Panc1 (cell line): ENCODE results near the gene ELOB. TPM values are rescaled to one million over a fixed set of nuclear protein-coding genes. Genes with fewer than 3 reads are reported as not detected.

Source experiments
- ATAC-seq: fragments of 200-7000 bp; cut with Tn5 transposase; 2 replicates; pipeline ENCODE4 v1.9.1; 2020; ENCODE audit warnings: mild to moderate bottlenecking, moderate library complexity
- BruUV-seq: library from RNA; stranded (reverse); fragments of 400-500 nt; replicated peaks from 2 replicates; lab custom pipeline; 2021; lab: Mats Ljungman, UMichigan
- CTCF ChIA-PET: fragments of 300-600 bp; sonication (Branson Sonifier 250); formaldehyde crosslinking; loops from one replicate; lab custom pipeline; 2022; ENCODE audit warnings: antibody characterized with exemption; lab: Charles Lee
- POLR2A ChIA-PET: fragments of 300-600 bp; sonication (Branson Sonifier 250); formaldehyde crosslinking; loops from one replicate; lab custom pipeline; 2022; ENCODE audit warnings: antibody characterized with exemption; lab: Charles Lee
- DNase-seq: peaks from one replicate; pipeline ENCODE4 v3.0.0-alpha.2; 2010; ENCODE audit warnings: low read depth, low spot score
- H3K27ac ChIP-seq: 2 replicates; pipeline ENCODE4 v1.5.1; 2011; ENCODE audit warnings: mild to moderate bottlenecking, low read length, inconsistent platforms
- H3K27me3 ChIP-seq: fragments of 200-500 bp; sonication (Bioruptor generic); 2 replicates; pipeline ENCODE4 v1.6.0; 2014; ENCODE audit warnings: low read length, inconsistent platforms; ENCODE audit not compliant: control insufficient read depth, insufficient read depth
- H3K36me3 ChIP-seq: fragments of 200-500 bp; sonication (Bioruptor generic); 2 replicates; pipeline ENCODE4 v1.5.1; 2014; ENCODE audit warnings: inconsistent platforms, mild to moderate bottlenecking, low read length, moderate library complexity; ENCODE audit not compliant: control insufficient read depth, insufficient read depth
- H3K4me1 ChIP-seq: 2 replicates; pipeline ENCODE4 v1.5.1; 2011; ENCODE audit warnings: inconsistent platforms, mild to moderate bottlenecking, low read length, moderate library complexity; ENCODE audit not compliant: control insufficient read depth, insufficient read depth
- H3K4me3 ChIP-seq, 2 experiments: 2 replicates each; pipeline ENCODE4 v1.5.1; 2011 to 2012; ENCODE audit warnings: low read depth in 2 of 2, low read length in 2 of 2, mild to moderate bottlenecking in 2 of 2, inconsistent platforms in 1 of 2, moderate library complexity in 1 of 2
- H3K9me3 ChIP-seq: fragments of 200-500 bp; sonication (Bioruptor generic); 2 replicates; pipeline ENCODE4 v1.5.1; 2014; ENCODE audit warnings: low read depth, mild to moderate bottlenecking, inconsistent platforms, low read length, moderate library complexity; ENCODE audit not compliant: control insufficient read depth, insufficient read depth
- POLR2AphosphoS5 ChIP-seq: IDR thresholded peaks from 2 replicates; pipeline ENCODE4 v1.6.1; 2012; ENCODE audit warnings: mild to moderate bottlenecking, low read depth, low read length, moderate library complexity
- SIN3A ChIP-seq: IDR thresholded peaks from 2 replicates; pipeline ENCODE4 v1.6.1; 2012; ENCODE audit warnings: low read depth, mild to moderate bottlenecking, low read length, moderate library complexity, borderline replicate concordance; ENCODE audit not compliant: insufficient read depth
- TCF7L2 ChIP-seq: IDR thresholded peaks from 2 replicates; pipeline ENCODE4 v1.6.1; 2011; ENCODE audit warnings: mild to moderate bottlenecking, low read depth, low read length, inconsistent platforms
- in situ Hi-C: cut with HindIII; loops from 2 replicates; pipeline ENCODE4 v1.10.0; 2016; ENCODE audit warnings: low sequenced_read_pairs, low pct_unique_long_range_greater_than_20kb
- intact Hi-C: fragments of 100-400 bp; cut with micrococcal nuclease; formaldehyde crosslinking; loops from one replicate; pipeline ENCODE4 v1.10.0; 2022; ENCODE audit not compliant: unreplicated experiment
- total RNA-seq: library from RNA; stranded (reverse); gene quantifications from one replicate; pipeline ENCODE4 v1.2.1, GENCODE V29; 2021; ENCODE audit not compliant: unreplicated experiment
- TF ChIP-seq, protein P1 (sequence below), 2 experiments: IDR thresholded peaks; 2 replicates each; pipeline ENCODE4 v1.6.1; 2011 to 2012; ENCODE audit warnings: low read depth in 2 of 2, control low read depth in 1 of 2, low read length in 1 of 2, mild to moderate bottlenecking in 1 of 2, moderate library complexity in 1 of 2; ENCODE audit not compliant: insufficient read depth in 1 of 2
- TF ChIP-seq, protein P2 (sequence below): fragments of 450-650 bp; IDR thresholded peaks from 2 replicates; pipeline ENCODE4 v1.5.1; 2017; ENCODE audit warnings: mild to moderate bottlenecking

Gene ELOB
- total RNA-seq, 1 experiment from 2014 or later: 642 TPM

DNA sequence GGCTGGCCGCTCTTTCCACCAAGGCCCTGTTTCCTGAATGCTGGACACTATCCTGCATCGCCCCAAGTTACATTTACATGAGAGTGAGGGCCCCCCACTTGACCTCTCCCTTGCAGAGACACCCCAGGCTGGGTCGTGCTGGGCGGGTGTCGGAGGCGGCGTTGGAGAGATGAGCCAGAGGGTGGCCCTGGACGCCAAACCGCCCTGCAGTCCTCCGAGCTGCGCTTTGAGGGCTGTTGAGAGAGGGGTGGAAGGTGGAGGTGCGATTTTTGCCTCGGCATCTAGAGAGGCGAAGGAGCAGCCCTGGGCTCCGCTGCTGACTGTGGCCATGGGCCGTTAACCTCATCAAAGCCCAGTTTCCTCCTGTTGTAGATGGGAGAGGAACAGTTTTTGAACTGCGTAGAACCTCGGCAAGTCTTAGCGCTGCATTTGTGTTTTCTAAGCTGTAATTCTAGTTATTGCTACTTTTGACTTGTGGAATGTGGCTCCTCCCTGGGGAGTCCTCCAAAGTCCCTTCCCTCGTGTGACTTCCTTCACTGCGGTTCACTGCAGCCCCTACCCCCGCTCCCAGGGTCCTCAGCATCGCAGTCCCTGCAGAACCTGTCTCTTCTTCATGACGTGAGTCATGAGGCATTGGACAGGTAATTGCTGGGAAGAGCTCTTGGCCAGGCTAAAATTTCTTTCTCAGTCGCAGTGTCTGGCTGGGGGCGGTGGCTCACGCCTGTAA is 986 bp upstream of the ELOB start:
- in situ Hi-C loops: no loop called here
- no peaks in the 10 kb centered on the region for H3K27me3 ChIP-seq
- H3K4me1 ChIP-seq: peaks cover 33% of the 10 kb centered on the region
- ChIA-PET POLR2A (interaction anchor here (0.6 kb wide), 1 partner anchor 90 kb away, joined by 4 read pairs; no protein-coding TSS in a partner anchor), CTCF (no interaction called here)
- DNase-seq (no peak), ATAC-seq (no peak)
- H3K9me3 ChIP-seq: no peaks in the 10 kb centered on the region
- peak overlapping the region; percentile 99 for H3K27ac ChIP-seq
- peaks cover 7% of the 10 kb centered on the region for H3K36me3 ChIP-seq
- BruUV-seq: no TSS peak
- TF ChIP-seq, protein P1, sequence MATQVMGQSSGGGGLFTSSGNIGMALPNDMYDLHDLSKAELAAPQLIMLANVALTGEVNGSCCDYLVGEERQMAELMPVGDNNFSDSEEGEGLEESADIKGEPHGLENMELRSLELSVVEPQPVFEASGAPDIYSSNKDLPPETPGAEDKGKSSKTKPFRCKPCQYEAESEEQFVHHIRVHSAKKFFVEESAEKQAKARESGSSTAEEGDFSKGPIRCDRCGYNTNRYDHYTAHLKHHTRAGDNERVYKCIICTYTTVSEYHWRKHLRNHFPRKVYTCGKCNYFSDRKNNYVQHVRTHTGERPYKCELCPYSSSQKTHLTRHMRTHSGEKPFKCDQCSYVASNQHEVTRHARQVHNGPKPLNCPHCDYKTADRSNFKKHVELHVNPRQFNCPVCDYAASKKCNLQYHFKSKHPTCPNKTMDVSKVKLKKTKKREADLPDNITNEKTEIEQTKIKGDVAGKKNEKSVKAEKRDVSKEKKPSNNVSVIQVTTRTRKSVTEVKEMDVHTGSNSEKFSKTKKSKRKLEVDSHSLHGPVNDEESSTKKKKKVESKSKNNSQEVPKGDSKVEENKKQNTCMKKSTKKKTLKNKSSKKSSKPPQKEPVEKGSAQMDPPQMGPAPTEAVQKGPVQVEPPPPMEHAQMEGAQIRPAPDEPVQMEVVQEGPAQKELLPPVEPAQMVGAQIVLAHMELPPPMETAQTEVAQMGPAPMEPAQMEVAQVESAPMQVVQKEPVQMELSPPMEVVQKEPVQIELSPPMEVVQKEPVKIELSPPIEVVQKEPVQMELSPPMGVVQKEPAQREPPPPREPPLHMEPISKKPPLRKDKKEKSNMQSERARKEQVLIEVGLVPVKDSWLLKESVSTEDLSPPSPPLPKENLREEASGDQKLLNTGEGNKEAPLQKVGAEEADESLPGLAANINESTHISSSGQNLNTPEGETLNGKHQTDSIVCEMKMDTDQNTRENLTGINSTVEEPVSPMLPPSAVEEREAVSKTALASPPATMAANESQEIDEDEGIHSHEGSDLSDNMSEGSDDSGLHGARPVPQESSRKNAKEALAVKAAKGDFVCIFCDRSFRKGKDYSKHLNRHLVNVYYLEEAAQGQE (IDR thresholded peaks at IDR 0.05; ENCODE audit: insufficient read depth in 1 of 2, low read depth in 2 of 2, low read length in 1 of 2): no peak
- TF ChIP-seq POLR2AphosphoS5 (no peak; the same call in 1 of the 2 replicates), SIN3A (no peak), TCF7L2 (no peak)
- TF ChIP-seq, protein P2, sequence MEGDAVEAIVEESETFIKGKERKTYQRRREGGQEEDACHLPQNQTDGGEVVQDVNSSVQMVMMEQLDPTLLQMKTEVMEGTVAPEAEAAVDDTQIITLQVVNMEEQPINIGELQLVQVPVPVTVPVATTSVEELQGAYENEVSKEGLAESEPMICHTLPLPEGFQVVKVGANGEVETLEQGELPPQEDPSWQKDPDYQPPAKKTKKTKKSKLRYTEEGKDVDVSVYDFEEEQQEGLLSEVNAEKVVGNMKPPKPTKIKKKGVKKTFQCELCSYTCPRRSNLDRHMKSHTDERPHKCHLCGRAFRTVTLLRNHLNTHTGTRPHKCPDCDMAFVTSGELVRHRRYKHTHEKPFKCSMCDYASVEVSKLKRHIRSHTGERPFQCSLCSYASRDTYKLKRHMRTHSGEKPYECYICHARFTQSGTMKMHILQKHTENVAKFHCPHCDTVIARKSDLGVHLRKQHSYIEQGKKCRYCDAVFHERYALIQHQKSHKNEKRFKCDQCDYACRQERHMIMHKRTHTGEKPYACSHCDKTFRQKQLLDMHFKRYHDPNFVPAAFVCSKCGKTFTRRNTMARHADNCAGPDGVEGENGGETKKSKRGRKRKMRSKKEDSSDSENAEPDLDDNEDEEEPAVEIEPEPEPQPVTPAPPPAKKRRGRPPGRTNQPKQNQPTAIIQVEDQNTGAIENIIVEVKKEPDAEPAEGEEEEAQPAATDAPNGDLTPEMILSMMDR: no peak
- intact Hi-C loops: no loop called here
- peak overlapping the region; percentile 89 for H3K4me3 ChIP-seq

- POLR2A ChIA-PET: no interaction called here
- in situ Hi-C loops: no loop called here
- TF ChIP-seq TCF7L2 (no peak), SIN3A (peak; percentile 56; the same call in 1 of the 2 replicates)
- H3K9me3 ChIP-seq: no peaks in the 10 kb centered on the region
- peak overlapping the region; percentile 88 to 93 for H3K4me3 ChIP-seq
- peak; percentile 37 for ATAC-seq
- peaks cover 7% of the 10 kb centered on the region for H3K36me3 ChIP-seq
- intact Hi-C loops: no loop called here
- H3K27me3 ChIP-seq: no peaks in the 10 kb centered on the region
- no peak for DNase-seq
- peak overlapping the region; percentile 98 for H3K27ac ChIP-seq
- CTCF ChIA-PET: interaction anchor here (0.6 kb wide), 1 partner anchor 47 kb away, joined by 4 read pairs; no protein-coding TSS in a partner anchor
- BruUV-seq: no TSS peak
- peaks cover 46% of the 10 kb centered on the region for H3K4me1 ChIP-seq
These were observed 460 bp downstream of the ELOB start for GRCh38 chr16:2776500-2777139.
